ENCODE data around the gene TTC17. TPM values are rescaled to one million over a fixed set of nuclear protein-coding genes. Genes with fewer than 3 reads are reported as not detected.
"Not testable (repeated sequence)": the region's sequence is repeated elsewhere in the genome, so short reads cannot be mapped to it uniquely, and the experiment has no call there.

TTC17 gene
- total RNA-seq, 1 donor from 2014 or later, result 115 TPM

DNA sequence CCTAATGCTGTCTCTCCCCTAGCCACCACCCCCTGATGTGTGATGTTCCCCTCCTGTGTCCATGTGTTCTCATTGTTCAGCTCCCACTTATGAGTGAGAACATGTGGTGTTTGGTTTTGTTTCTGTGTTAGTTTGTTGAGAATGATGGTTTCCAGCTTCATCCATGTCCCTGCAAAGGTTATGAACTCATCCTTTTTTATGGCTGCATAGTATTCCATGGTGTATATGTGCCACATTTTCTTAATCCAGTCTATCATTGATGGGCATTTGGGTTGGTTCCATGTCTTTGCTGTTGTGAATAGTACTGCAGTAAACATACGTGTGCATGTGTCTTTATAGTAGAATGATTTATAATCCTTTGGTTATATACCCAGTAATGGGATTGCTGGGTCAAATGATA, 72.2 kb downstream of the TTC17 start:
- intact Hi-C loops (cut with DNase I); DNase-seq (ENCODE audit: low spot score); ATAC-seq: not testable (repeated sequence)

DNA sequence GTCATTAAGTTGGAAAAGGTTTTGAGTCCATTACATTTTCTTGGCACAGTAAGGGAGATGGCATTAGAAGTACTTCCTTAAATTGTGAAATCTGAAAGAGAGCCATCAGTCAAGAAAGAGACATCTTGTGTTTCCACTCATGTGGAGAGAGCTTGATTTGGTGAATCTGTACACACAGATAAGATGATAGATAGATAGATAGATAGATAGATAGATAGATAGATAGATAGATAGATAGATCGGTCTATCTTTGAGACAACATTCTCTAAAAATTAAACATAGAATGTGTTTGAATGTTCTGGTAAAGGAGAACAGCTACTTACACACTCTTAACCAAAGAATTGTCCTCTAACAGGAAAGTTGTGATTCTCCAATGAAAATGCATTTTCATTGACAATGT, 76.2 kb downstream of the TTC17 start:
- intact Hi-C loops (cut with DNase I), result no loop called here
- ATAC-seq (no peak), DNase-seq (ENCODE audit: low spot score) (no peak)

DNA sequence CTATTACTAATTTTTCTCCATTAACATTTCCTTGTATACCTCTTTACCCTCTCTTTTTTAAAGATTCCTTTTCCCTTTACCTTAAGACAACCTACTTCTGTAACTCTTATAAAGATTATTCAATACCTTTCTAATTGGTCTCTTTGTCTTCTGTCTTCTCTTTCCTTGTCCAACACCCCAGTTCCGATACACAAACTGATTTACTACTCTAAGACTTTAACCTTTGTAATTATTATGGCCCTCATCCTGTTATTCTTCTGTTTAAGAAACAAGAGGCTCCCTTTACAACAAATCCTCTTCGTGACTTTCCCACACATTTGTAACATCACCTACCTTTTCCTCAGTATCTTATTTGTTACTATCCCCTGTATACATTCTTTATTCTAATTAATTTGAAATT, 81.8 kb downstream of the TTC17 start:
- ATAC-seq (no peak), DNase-seq (ENCODE audit: low spot score) (no peak)
- intact Hi-C loops (cut with DNase I), result no loop called here

DNA sequence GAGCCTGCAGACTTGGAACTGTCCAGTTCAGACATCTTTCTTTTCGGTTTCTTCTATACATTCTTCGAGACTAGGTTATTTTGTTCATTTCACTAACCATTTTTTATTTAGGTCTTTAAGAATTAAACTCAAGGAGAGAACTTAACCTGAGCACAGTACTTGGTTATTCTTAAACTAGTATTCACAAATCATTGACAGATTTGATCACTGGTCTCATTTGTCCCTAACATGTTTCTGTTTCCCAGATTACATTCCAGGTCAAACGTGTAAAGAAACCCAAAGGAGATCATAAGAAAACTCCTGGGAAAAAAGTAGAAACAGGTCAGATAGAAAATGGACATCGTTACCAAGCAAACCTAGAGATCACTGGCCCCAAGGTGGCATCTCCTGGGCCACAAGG, 85.1 kb downstream of the TTC17 start:
- ATAC-seq (no peak), DNase-seq (ENCODE audit: low spot score) (no peak)
- intact Hi-C loops (cut with DNase I), result no loop called here

DNA sequence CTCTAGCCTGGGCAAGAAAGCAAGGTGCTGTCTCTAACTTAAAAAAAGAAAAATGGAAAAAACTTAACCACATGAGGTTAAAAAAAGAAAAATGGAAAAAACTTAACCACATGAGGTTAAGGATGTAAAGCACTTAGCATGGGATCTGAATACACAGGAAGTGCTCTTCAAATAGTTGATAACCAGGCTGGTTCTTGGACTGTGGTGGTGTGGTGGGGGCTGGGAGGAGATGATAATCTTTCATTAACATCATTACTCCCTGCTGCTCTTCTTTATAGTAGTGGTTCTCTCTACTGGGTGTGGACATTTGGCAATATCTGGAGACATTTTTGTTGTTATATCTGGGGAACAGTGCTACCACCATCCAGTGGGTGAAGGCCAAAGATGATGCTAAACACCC, 88.4 kb downstream of the TTC17 start:
- DNase-seq (ENCODE audit: low spot score), result no peak
- no peak for ATAC-seq
- intact Hi-C loops (cut with DNase I), result no loop called here

DNA sequence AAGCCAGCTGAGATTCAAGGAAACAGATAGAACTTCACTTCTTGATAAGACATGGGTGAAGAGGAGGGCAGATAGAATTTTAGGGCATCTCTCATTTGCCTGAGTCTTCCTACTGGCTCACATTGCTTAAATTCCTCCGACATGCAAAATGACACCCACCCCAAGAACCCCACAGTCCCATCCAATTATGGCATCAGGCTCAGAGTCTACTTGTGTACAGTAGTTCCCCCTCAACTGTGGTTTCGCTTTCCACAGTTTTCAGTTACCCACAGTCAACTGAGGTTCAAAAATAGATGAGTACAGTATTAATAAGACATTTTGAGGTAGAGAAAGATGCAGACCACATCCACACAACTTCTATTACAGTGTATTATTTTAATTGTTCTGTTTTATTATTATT, 99.8 kb downstream of the TTC17 start:
- intact Hi-C loops (cut with DNase I), result no loop called here
- no peak for DNase-seq (ENCODE audit: low spot score)
- ATAC-seq, result no peak

DNA sequence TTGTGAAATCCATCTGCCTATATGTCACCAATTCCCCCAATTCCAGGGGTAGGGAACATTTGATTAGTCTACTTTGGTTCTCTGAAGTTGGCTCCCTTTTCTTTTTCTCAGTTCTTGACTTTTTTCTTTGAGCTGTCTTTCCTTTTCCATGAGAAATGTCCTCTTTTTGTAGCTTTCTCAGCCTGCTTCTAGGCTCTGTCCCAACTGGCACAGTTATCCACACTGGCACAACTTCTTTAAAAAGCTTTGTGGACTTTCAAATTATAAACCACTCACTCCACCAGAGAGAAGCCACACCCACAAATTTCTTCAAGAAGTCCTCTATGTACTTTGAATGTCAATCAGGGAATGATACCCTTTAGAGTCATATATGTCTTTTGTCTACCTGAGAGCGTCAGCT, 100.5 kb downstream of the TTC17 start:
- intact Hi-C loops (cut with DNase I), result no loop called here
- ATAC-seq, result no peak

DNA sequence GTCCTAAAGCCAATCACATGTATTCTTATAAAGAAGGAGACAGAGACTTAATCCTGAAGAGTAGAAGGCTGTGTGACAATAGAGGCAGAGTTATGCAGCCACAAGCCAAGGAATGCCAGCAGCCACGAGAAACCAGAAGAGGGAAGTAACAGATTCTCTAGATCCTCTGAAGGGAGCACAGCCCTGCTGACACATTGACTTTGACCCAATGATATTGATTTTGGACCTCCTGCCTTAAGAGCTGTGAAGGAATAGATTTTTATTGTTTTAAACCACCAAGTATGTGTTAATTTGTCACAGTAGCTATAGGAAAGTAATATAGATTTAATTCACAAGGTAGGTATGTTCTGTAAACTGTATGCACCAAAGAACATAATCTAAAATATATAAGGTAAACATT, 103.6 kb downstream of the TTC17 start:
- ATAC-seq (no peak), DNase-seq (ENCODE audit: low spot score) (no peak)
- intact Hi-C loops (cut with DNase I), result no loop called here

More for the DNA sequence above, 100.5 kb downstream of the TTC17 start:
- DNase-seq (ENCODE audit: low spot score), result no peak

DNA sequence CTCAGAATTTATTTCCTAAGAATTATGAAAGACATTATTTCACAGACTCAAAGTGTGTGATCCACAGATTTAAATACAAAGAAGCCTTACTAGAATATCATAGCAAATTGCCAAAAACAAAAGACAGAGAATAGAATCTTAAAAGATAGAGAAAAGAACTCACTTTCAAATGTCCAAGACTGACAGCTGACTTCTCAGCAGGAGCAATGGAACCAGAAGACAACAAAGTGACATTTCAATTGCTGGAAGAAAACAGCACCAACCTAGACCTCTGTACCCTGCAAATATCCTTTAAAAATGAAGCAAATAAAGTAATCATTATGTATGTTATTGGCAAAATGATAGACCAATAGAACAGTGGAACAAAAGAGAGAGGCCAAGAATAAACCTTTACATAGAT, 109.2 kb downstream of the TTC17 start:
- intact Hi-C loops (cut with DNase I), result no loop called here

DNA sequence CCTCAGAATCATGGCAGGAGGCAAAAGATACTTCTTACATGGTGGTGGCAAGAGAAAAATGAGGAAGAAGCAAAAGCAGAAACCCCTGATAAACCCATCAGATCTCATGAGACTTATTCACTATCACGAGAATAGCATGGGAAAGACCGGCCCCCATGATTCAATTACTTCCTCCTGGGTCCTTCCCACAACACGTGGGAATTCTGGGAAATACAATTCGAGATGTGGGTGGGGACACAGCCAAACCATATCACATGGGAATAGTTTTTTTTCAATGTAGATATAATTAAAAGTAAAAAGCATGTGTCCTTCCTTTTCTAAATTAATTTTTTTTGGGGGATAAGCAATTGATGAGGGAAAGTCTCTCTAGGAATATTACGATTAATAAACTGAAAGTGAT, 118.8 kb downstream of the TTC17 start:
- intact Hi-C loops (cut with DNase I); DNase-seq (ENCODE audit: low spot score); ATAC-seq: not testable (repeated sequence)

More for the DNA sequence above, 109.2 kb downstream of the TTC17 start:
- DNase-seq (ENCODE audit: low spot score) (no peak), ATAC-seq (no peak)

DNA sequence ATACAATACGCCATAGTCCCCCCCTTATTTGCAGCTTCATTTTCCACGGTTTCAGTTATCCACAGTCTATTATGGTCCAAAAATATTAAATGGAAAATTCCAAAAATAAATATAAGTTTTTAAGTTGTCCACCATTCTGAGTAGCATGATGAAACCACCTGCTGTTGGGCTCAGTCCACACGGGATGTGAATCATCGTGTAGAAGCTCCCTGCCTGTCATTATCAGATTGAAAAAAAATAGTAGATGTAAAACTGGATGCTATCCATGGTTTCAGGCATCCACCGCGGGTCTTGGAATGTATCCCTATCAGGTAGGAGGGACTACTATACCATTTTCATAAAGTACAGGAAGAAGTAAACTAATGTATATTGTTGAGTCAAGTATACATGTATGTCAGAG, 127.4 kb downstream of the TTC17 start:
- no peak for DNase-seq (ENCODE audit: low spot score)
- intact Hi-C loops (cut with DNase I), result no loop called here

DNA sequence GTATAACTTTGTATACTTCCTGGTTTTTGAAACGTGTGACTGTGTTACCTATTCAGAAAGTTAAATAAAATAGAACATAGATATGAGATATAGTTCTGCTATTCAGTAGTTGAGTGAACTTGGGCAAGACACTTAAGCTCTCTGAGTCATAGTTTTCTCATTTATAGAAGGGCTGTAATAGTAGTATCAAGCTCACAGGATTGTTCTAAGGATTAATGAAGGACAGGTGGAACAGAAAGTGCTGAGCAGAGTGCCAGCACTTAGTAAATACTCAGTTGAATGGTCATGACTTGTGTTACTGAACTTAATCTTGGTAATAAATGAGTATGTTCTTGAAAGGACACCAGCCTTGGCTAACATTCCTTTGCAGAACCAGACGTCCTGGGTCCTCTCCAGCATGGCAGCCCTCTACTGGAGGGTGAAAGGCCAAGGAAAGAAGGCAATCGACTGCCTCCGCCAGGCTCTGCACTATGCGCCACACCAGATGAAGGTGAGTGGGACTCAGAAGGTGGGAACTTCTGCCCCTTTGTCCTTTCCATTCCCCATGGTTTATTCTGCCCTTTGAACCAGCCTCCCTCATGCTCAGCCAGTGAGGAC, 131.2 kb downstream of the TTC17 start:
- DNase-seq (ENCODE audit: low spot score) (no peak), ATAC-seq (no peak)
- intact Hi-C loops (cut with DNase I), result no loop called here

More for the DNA sequence above, 127.4 kb downstream of the TTC17 start:
- no peak for ATAC-seq

DNA sequence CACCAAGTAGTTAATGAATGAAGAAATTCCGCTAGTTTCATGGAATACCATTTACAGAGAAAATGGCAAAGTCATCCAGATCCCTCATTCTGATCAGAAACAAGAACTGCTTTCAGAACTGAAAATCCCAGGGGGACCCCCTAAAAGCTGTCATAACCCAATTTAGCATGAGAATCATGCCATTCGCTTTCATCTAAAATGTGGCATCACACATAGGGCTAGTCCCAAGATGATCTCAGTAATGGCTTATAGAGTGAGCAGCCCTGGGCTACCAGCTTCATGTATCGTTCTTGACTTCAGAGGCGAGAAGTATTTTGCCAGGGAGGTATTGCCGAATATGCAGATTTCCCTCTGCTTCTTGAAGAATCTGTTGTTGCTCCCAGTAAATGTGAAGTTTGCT, 134.0 kb downstream of the TTC17 start:
- intact Hi-C loops (cut with DNase I), result no loop called here
- ATAC-seq (no peak), DNase-seq (ENCODE audit: low spot score) (no peak)

DNA sequence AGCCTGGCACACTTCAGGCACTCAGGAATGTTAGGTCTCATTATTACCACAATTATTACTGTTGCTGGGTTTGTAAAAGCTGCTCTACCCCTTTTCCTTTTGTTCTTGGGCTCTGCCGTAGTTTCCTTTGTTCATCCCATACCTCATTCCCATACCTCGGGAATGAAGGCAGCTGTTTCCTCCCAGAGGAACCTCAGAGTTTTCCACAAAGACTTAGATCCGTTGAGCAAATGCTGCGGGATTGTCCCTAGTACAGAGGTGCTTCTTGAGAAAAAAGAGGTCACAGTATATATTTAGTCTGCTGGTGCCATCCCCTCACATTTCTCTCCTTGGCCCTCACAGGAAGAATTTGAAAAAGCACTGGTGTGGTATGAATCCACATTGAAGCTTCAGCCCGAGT, 134.7 kb downstream of the TTC17 start:
- DNase-seq (ENCODE audit: low spot score), result no peak
- intact Hi-C loops (cut with DNase I), result no loop called here
- ATAC-seq, result no peak

DNA sequence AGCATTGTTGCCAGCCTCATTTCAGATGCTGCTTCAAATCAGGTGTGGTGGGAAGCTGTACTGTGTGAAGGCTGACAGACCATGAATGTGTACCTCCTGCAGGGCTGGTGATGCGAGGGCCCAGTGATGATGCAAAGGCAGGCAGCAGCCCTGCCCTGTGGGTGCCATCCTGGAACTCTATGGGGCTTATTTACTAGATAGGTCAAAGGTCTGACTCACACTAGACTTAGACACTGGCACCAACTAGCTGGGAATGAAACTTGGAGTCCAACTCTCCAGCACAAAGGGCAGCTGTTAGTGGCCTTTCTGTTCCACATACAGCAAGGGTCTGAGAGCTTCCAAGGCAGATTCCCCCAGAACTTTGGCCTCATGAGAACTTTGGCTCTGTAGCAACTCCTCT, 138.4 kb downstream of the TTC17 start:
- intact Hi-C loops (cut with DNase I), result no loop called here
- no peak for ATAC-seq
- no peak for DNase-seq (ENCODE audit: low spot score)

DNA sequence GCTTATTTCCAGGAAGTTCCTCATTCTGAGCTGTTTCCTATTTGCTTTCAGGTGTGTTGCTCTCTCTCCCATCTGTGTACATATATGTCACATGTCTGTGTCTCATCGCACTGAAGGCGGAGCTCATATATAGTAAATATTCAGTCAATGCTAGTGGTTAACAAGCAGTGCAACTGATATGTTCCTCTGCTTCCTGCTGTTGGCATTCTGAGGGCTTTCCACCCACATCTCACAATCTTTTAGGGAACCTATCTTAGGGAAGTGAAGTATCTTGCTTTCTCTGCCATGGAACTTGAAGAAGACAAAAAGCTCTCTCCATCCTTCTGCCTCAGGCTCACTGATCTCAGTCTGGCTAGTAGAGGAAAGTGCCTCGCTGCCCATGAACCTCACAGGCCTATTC, 139.8 kb downstream of the TTC17 start:
- ATAC-seq, result no peak
- no peak for DNase-seq (ENCODE audit: low spot score)
- intact Hi-C loops (cut with DNase I), result no loop called here

DNA sequence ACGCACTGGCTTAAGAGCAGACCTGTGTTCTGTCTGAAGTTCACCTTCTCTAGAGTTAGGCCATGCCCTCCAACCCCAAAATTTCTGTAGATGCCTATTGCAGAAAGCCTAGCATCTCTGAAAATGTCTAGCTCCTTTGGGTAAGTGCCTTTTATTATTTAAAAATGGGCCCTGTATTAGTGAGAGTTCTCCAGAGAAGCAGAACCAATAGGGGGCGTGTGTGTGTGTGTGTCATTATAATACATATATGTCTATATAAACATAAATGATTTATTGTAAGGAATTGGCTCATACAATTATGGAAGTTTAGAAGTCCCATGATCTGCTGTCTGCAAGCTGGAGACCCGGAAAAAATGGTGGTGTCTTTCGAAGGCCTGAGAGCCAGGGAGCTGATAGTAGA, 144.7 kb downstream of the TTC17 start:
- ATAC-seq (no peak), DNase-seq (ENCODE audit: low spot score) (no peak)
- intact Hi-C loops (cut with DNase I), result no loop called here

DNA sequence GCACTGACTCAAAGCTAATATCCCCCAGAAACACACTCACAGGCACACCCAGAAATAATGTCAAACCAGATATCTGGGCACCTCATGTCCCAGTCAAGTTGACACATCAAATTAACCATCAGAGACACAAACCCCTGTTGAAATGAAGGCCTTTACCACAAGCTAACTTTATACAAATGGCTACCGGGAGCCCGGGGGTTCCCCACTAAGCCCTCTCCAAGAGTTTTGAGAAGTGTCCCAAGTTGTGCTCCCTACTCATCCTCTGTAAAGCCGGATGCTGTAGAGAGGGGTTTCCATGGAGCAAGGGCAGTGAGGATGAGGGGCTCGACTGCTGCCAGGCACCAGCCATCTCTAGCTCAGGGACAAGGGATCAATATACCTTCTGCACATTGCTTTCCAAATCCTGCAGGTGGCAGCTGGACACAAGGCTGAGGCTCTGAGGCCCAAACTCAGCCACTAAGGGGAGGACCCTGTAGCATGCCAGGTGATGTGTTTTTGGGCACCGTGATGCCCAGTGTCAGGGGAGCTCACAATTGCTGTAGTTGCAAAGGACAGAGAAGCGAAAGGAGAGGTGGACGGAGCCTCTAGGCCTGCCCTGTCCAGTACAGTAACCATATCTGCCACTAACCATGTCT, 145.7 kb downstream of the TTC17 start:
- ATAC-seq, result peak; percentile 58
- intact Hi-C loops (cut with DNase I), result no loop called here
- no peak for DNase-seq (ENCODE audit: low spot score)

DNA sequence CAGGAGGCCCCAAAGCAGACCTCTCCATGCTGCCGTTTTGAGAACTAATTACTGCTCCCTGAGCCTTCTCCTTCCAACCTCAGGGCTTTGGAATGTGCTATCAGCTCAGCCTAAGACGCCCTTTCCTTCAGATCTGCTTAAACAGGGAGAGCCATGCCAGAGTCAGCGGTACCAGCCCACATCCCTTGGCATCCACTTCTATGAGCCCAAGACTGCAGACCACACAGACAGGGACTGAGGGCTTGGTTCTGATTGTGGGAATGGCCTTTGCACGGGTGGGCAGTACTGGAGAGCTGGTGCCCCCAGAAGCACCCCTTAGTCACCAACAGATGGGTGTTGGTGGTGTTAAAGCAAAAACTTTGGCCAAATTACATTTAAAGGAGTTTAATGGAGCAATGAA, 146.5 kb downstream of the TTC17 start:
- intact Hi-C loops (cut with DNase I), result no loop called here

DNA sequence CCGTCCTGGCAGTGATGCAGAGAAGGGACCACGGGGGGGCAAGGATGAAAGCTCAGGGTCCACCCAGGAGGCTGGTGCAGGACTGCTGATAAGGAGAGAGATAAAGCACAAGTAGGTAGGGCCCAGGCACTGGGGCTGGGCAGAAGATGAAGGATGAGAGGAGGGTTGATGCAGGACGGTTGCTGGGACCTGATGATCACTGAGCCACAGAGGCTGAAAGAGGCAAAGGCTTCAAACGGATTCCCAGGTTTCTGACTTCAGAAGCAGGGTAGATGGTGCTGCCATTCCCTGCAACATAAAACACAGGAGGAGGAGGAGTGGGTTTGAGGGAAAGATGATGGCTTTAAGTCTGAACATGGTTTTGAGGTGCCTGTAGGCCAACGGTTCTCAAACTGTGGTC, 148.5 kb downstream of the TTC17 start:
- DNase-seq (ENCODE audit: low spot score) (no peak), ATAC-seq (no peak)
- intact Hi-C loops (cut with DNase I), result no loop called here

More for the DNA sequence above, 146.5 kb downstream of the TTC17 start:
- DNase-seq (ENCODE audit: low spot score) (no peak), ATAC-seq (no peak)

DNA sequence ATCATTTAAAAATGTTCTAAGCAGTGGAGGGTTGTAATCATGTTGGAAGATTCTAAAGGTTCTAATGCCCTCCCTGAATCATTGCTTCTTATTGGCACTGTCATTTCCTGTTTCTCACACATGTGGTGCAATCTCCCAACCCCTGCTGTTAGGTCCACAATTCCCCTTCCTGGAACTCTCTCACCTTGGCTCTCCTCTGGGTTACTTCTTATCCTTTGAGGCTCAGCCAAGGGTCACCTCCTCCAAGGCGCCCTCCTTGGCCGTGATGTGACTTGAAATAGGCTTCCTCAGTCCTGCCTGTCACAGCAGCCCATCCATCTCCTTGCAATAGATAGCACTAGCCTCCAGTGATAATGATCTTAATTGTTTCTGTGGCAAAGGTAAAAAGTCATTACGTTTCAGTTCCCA, 149.8 kb downstream of the TTC17 start:
- intact Hi-C loops (cut with DNase I), result no loop called here
- DNase-seq (ENCODE audit: low spot score), result no peak
- ATAC-seq, result no peak
